Ishikawa (cell line): Measurements from ENCODE around the gene MB.

Experiments
- CEBPB ChIP-seq: IDR thresholded peaks from 2 replicates; pipeline ENCODE4 v1.6.1; 2012
- EGR1 ChIP-seq: IDR thresholded peaks from 2 replicates; pipeline ENCODE4 v1.6.1; 2012
- EP300 ChIP-seq: IDR thresholded peaks from 2 replicates; pipeline ENCODE4 v1.6.1; 2012; ENCODE audit warnings: borderline replicate concordance
- MAX ChIP-seq: IDR thresholded peaks from 2 replicates; pipeline ENCODE4 v1.6.1; 2012
- REST ChIP-seq: IDR thresholded peaks from 2 replicates; pipeline ENCODE4 v1.6.1; 2012; ENCODE audit warnings: low read depth, mild to moderate bottlenecking
- TAF1 ChIP-seq: IDR thresholded peaks from 2 replicates; pipeline ENCODE4 v1.6.1; 2012; ENCODE audit warnings: low read depth, mild to moderate bottlenecking
- TCF12 ChIP-seq: IDR thresholded peaks from 2 replicates; pipeline ENCODE4 v1.6.1; 2012; ENCODE audit warnings: low read depth
- YY1 ChIP-seq: IDR thresholded peaks from 2 replicates; pipeline ENCODE4 v1.6.1; 2012; ENCODE audit warnings: low read depth

- TF ChIP-seq EP300 (no peak), TAF1 (no peak), CEBPB (no peak), REST (no peak), TCF12 (no peak), YY1 (no peak), MAX (no peak), EGR1 (no peak)
These were observed 4.3 kb upstream of the MB start for GRCh38 chr22:35621451-35621850.
